Embryonic facial prominence (tissue), 1 donor: Measurements from ENCODE around the gene STXBP4.

Experiments
- DNase-seq: peaks from one replicate; pipeline ENCODE4 v3.0.0-alpha.2; 2016; ENCODE audit errors: extremely low spot score

The STXBP4 gene

DNA sequence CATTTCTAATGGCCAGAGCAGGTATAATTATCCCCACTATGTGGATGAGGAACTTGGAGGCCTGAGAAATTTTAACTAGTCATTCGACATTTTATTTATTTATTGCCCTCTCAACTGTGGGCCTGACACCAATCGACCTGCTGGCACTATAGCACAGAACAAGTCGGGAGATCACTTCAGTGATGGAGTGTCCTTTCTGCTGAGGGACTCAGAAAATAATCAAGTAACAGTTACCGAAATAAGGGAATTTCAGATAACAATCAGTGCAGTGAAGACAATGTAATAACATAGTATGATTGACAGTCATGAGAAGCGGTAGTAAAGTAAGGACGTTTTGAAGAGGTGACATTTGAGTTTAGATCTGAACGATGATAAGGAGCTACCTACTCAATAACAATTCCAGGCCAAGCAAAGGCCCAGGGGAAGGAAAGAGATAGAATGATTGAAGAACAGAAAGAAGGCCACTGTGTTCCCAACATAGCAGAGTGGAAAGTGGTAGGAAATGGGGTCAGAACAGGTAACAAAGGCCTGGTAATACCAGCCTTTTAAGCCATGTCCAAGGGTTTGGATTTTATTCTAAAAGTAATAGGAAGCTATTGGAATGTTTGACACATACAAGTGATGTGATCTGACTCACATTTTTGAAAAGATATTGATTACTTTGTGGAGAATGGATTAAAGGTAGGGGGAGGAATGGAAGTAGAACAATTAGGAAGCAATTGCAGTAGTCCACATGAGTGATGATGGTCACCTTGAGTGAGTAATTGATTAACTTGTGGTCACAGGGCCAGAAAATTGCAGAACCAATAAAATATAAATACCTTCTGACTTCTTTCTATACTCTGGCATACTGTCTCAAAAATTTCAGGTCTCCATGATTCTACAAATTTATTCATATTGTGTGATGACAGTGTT is 1.4 kb downstream of the STXBP4 start:
- no peak for DNase-seq

DNA sequence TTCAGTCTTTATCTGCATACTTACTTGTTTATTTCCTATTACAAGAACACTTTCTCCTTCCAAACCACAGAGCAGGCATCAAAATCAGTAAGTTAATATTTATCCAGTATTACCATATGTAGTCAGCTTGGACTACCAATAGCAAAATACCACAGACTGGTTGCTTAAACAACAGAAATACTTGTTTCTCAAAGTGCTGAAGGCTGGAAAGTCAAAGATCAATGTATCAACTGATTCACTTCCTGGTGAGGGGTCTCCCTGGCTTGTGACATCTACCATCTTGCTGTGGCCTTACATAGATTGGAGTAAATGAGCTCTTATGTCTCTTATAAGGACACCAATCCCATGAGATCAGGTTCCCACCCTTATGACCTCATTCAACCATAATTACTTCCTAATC is 2.6 kb downstream of the STXBP4 start:
- DNase-seq = no peak

DNA sequence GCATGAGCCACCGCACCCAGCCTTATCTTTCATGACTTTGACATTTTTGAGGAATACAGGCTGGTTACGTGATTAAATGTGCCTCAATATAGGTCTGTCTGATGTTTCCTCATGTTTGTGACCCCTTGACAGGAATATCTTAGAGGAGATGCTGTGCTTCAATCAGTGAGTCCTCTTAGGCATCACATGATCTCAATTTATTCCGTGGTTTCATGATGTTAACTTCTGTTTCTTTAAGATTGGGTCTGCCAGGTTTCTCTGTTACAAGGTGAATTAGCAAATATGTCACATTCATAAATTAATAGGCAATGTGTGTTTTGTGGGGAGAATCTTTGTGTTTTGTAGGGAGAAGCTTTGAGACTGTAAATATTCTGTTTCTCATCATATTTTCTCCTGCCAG is 3.3 kb downstream of the STXBP4 start:
- DNase-seq = no peak

DNA sequence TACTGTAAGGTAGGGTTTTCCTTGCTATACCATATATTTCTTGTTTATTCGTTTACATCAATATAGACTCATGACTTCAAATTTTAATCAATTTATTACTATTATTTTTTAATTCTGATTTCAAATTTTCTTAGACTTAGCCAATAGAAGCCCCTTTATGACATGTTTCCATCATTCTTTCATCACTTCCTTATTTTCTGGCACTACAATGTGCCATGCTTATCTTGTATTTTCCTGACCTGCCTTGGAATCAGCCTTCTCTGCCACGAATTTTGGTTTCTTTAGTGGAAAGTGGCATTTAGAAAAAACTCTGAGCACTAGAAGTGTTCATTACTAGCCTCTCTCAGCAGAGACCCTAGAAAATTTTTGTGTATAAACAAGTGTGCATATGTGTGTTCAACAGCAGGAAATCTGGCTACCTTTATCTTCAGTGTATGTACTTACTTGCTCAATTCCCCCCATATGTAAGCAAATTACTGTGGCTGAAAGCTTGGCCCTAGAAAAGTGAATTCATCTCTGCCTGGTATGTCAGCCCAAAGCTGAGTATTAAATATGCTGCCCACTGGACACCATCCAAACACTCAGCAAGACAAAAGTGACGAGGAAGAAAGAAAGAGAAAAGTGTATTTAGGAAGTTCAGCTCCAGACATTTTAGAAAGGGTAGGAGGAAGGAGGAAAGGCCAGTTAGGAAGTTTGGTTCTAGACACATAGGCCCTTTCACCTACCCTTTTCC is 4.0 kb downstream of the STXBP4 start:
- DNase-seq = no peak

DNA sequence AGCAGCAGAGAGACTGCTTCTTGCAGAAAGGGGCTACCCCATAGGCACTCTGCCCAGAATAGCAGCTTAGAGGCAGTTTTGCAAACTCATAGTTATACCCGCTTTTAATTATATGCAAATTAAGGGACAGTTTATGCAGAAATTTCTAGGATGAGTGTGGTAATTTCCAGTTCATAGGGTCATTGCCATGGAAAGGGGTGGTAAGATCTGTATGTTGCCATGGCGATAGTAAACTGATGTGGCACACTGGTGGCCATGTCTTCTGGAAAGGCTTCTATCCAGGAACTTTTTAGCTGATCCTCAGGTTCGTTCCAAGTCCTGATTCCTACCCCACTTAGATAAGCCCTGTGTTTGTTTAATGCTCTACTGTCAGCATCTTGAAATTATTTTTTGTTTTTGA is 6.2 kb downstream of the STXBP4 start:
- DNase-seq = no peak

DNA sequence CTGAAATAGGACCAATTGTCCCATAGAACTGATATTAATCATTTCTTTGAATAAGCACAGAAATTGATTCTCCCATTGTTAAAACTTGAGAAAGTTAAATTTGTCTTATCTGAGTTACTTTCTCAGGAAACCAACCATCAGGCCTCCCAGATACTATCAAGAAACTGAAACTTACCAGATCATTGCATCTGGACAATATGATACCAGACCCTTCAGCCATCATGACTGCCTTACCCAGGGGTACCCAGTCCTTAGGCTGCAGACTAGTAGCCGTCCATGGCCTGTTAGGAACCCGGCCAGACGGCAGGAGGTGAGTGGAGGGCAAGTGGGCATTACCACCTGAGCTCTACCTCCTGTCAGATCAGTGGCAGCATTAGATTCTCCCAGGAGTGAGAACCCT is 7.8 kb downstream of the STXBP4 start:
- no peak for DNase-seq

DNA sequence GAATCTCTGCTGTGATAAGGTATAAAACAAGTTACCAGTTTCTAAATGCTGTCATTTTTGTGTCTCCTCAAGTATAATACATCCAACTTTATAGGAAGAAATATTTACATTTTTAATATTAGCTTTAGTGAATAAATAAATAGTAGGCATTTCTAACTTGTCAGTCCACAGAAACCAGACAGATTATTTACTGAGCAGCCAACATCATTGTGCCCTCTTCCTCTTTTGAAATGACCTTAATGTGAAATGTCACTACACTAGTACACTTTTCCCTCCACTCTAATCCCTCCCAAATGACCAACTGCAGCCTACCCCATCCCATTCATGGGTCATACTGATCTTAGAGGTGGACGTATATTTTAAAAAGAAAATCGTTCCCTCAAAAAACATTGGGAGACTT is 9.2 kb downstream of the STXBP4 start:
- no peak for DNase-seq

DNA sequence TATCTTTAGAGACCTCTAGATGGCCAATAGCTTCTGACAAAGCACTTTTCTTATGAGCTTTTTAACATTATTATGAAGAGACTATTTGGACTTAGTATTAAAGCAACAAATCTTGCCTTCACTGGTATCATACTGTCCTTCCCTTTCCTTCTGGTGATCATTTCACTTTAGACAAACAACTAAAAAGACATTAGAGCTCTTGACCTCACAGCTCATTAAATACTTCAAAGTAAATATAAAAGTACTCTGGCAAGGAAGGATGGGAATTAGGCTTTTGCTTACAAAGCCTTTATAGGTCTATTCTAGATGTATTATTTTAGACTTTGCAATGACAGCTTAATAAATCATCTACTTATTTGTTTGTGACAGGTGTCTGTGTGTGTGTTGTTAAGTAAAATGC is 11.1 kb downstream of the STXBP4 start:
- DNase-seq = no peak

DNA sequence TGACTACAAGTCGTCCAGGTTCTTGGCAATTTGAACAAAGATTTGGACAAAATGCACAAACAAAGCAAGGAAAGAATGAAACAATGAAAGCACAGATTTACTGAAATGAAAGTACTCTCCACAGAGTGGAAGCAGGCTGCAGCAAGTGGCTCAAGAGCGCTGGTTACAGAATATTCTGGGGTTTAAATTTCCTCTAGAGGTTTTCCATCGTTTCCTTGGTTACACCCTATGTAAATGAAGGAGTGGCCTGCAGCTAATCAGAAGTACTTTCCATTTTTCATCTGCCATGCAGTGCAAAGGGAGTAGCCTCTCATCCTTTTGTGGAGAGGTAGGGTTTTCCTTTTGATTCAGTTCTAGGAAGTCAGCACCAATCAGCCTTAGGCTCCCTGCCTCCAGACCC is 11.8 kb downstream of the STXBP4 start:
- no peak for DNase-seq

DNA sequence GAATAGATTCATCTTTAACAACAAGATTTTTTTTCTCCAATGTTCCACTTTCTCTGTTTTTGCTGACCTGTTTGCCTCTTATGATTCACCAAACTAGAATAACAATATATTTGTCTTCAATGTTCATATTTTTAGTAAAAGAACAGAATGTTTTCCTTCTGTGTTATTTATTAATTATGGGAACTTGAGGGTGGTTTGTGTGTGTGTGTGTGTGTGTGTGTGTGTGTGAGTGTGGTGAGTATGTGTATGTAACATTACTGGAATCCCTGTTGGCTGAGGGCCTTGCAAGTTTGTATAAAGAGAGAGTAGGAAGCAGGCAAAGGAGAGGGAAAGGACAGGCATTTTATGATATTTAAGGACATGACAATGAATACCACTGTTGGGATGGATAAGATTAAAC is 13.8 kb downstream of the STXBP4 start:
- DNase-seq = no peak

DNA sequence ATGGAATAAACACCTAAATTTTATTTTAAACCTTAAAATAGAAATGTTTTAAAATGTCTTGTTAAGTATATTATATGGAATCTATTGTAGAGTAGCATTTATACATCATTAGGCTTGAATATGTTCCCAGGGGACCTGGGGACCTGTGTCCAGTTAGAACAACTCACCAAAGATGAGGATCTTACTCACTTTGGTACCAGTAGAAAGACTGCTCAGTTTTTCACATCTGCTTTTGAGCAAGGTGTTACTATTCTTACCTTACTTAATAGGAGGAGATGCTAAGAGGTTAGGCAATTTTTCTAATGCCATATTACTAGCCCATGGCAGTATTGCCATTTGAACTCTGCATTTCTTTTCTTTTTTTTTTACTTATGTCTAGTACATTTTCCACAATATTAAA is 14.7 kb downstream of the STXBP4 start:
- no peak for DNase-seq

DNA sequence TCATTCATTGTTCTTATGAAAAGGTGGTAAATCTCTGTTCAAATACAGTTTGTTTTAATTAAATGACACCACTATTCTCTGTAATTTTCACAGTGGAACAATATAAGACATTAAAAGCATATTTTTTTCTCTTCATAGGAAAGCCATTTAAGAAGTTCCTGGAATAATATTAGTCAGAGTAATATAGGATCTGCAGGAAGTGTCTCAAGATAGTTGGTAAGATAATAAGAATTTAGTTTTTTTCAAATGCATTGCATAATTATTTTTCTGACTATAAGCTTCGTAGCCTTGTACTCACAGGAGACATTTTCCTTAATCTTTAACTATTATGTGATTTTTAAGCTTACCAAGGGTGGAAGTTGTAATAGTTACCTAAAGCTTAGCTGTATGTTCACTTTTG is 16.9 kb downstream of the STXBP4 start:
- DNase-seq = no peak

DNA sequence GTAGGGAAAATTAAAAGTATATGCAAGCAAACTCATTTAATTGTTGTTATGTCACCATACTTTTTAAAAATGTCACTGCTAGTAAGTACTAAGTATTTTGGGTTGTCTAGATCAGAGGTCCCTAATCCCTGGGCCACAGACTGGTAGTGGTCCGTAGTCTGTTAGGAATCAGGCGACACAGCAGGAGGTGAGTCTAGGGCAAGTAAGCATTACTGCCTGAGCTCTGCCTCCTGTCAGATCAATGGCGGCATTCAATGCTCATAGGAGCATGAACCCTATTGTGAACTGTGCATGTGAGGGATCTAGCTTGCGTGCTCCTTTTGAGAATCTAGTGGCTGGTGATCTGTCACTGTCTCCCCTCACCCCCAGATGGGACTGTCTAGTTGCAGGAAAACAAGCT is 21.6 kb downstream of the STXBP4 start:
- DNase-seq = no peak

DNA sequence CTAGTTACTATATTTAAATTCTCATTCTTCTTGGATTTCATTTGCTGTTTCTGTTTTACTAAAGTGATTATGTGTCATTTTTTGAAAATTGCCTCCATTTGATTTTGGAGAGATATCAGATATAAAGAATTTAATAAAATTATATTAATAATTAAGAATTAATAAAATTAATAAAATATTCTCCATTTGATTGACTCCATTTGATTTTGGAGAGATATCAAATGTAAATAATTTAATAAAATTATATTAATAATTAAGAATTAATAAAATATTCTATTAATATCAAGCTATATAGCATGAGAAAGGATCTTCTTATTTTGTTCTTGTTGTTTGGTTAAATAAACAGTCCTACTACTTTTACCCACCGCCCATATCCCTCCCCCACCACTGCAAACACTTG is 23.0 kb downstream of the STXBP4 start:
- no peak for DNase-seq

DNA sequence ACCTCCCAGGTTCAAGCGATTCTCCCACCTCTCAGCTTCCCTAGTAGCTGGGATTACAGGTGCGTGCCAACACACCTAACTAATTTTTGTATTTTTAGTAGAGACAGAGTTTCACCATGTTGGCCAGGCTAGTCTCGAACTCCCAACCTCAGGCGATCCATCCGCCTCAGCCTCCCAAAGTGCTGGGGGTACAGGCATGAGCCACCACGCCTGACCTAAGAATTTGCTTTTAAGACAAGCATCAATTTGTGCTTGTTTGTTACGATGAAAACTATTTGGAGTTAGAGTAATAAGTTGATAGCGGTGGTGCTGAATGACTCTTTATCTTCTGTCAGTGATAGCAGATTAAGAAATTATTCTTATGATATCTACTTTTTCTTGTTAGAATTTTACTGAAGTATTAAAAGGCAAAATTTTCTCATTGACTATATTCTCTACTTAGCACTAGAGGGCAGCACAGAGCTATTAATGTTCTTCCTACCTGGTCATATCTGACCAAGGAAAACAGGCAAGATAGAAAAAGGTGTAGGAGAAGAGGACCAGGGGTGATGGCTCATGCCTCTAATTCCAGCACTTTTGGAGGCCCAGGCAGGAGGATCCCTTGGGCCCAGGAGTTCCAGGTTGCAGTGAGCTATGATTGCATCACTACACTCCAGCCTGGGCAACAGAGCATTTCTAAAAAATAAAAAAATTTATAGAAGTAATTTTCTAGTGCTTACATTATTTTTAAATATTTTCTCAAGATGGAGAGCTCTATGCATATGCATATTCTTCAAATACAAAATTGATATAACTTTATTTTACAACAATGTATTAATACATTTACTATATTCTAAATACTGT is 24.5 kb downstream of the STXBP4 start:
- DNase-seq = peak; percentile 43

DNA sequence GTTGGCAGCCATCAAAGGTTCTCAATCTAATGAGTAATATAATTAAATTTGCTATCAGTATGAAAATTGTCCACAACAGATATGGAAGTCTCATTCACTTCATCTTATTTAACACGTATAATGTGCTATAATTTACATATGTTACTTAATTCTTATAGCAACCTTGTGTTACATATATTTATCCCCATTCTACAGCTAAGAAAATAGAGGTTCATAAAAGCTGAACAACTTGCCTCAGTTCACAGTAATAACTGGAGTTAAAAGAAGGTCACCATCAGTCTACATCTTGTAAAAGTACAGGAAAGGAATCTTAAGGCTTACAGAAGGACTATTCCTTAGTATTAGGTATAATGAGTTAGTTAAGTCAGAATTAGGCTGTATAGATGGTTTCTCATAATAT is 27.9 kb downstream of the STXBP4 start:
- no peak for DNase-seq

DNA sequence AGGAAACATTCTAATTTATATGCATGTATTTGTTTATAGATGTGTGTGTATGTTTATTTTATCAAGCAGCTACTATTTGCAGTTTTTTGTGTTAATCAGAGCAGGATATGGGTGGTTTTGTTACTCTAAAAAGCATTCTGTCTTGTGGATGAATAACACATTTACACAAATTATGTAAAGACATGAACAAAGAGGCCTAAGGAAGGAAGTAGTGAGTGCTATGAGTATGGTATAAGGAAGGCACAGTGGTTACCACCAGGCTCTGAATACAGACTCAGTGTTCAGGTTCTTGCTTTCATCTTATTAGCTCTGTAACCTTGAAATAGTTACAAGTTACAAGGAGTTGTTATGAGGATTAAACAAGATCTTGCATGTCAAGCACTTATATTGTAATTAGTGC is 33.9 kb downstream of the STXBP4 start:
- no peak for DNase-seq

DNA sequence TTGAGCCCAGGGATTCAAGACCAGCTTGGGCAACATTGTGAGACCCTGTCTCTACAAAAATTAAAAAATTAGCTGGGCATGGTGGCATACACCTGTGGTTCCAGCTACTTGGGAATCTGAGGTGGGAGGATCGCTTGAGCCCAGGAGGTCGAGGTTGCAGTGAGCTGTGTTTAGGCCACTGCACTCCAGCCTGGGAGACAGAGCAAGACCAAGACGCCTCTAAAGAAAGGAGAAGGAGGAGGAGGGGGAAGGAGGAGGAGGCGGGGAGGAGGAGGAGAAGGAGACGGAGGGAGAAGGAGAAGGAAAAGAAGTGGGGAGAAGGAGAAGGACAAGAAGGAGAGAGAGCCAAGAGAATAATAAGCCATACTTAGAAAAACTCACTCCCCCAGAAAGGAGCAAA is 35.9 kb downstream of the STXBP4 start:
- DNase-seq = no peak

DNA sequence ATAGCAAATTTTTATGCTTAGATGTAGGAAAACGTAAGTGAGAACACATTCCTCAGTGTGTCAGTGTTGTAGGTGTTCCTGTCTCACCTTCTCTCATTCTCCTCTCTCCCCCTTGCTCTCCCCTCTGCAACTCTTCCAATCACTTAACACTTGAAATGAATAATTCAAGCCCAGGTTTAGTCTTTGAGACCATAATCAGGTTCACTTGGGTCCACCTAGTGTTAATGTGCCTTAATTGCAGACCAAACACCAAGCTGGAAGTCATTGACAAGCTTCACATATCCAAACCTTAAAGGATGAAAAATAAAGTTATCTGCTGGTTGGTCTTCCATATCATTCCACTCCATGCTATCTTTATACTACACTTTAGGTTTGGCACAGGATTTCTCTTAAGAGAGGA is 37.0 kb downstream of the STXBP4 start:
- no peak for DNase-seq

DNA sequence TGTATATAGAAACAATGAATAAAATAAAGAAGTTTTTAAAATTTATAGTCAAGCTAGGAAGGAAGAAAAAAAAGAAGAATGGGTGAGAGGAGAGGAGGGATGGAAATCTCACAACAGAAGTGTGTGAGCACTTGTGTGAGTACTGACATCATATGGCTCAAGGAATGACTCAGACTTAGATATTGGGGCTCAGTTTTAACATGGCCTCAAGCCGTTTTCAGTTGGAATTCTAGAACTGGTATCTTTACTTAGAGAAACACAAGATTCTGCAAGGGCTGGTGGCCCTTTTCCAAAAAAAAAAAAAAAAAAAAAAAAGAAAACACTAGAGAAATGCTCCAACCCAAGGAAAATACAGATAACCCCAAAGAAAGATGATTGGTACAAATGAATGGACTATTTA is 55.1 kb downstream of the STXBP4 start:
- DNase-seq = no peak

DNA sequence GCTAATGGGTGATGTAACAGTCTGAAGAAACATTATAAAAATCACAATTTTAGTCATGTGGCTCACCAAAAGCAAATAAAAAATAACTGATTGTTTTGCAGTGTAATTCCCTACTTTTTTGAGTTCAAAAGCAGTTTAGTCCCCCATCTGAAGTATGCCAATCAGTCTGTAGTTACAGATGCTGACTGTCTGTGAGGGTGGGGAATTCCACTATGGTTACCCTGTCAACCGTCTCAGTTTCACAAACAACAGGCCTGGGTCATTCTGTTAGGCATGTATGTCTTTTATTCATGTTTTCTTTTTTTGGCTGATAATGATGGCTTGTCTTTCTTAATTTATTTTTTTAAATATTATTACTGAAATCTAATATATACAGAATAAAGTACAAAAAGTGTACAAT is 69.3 kb downstream of the STXBP4 start:
- DNase-seq = no peak

DNA sequence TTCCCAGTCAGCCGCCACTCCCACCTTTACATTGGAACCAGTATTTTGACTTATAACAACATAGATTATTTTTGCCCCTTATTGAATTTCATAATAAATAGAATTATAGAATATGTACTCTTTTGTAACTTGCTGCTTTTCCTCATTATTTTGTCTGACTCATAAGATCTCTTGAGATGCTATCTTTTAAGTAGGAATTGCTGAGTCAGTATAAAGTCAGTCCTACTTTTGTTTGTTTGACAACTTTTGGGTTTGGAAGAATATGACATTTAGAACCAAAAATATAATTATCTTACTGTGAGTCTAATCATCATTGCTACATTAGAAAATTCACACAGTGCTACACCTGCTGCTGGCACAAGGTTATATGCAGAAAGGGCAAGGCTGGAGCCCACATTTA is 69.7 kb downstream of the STXBP4 start:
- no peak for DNase-seq
